RWPE1 (cell line): ENCODE results near the gene MYH4.

Source experiments
- CTCF ChIA-PET: fragments of 350-600 bp; sonication (Branson Sonifier 250); formaldehyde crosslinking; extraction: SDS; loops from one replicate; lab custom pipeline; 2021; lab: Yijun Ruan, JAX
- POLR2A ChIA-PET: fragments of 400-600 bp; formaldehyde crosslinking; extraction: SDS; loops from one replicate; lab custom pipeline; 2020; ENCODE audit warnings: antibody characterized with exemption; ENCODE audit not compliant: low non-redundant PET; lab: Yijun Ruan, JAX
- DNase-seq: peaks from one replicate; pipeline ENCODE4 v3.0.0; 2012; ENCODE audit warnings: low spot score
- H3K27ac ChIP-seq: fragments of 450-650 bp; 2 replicates; pipeline ENCODE4 v1.5.1; 2017
- TF ChIP-seq, protein P1 (sequence below): fragments of 450-650 bp; conservative IDR thresholded peaks from 2 replicates; pipeline ENCODE4 v1.5.1; 2017; ENCODE audit warnings: low read depth, mild to moderate bottlenecking

Gene MYH4

DNA sequence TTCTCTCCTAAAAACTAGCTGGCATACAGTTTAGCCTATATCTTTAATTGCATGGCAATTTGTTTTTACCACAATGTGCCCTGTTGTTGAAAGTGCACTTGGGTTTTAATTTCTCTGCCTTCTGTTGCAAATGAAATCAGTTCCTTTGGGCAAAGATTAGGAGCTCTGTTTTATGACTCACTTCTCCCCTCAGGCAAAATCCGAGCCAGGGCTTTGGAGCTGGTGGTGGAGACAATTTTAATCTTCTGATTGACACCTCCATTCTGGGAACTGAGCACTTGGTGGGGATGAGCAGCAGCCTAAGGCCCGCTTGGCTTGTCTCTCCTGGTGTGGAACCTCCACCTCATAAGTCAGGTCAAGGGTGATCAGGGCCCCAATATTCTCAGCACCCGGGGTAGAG, 34.3 kb downstream of the MYH4 start:
- DNase-seq, result peak; percentile 13
- no peak overlapping the region for H3K27ac ChIP-seq
- ChIA-PET CTCF (no interaction called here), POLR2A (no interaction called here)
- TF ChIP-seq, protein P1, sequence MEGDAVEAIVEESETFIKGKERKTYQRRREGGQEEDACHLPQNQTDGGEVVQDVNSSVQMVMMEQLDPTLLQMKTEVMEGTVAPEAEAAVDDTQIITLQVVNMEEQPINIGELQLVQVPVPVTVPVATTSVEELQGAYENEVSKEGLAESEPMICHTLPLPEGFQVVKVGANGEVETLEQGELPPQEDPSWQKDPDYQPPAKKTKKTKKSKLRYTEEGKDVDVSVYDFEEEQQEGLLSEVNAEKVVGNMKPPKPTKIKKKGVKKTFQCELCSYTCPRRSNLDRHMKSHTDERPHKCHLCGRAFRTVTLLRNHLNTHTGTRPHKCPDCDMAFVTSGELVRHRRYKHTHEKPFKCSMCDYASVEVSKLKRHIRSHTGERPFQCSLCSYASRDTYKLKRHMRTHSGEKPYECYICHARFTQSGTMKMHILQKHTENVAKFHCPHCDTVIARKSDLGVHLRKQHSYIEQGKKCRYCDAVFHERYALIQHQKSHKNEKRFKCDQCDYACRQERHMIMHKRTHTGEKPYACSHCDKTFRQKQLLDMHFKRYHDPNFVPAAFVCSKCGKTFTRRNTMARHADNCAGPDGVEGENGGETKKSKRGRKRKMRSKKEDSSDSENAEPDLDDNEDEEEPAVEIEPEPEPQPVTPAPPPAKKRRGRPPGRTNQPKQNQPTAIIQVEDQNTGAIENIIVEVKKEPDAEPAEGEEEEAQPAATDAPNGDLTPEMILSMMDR, result no peak

DNA sequence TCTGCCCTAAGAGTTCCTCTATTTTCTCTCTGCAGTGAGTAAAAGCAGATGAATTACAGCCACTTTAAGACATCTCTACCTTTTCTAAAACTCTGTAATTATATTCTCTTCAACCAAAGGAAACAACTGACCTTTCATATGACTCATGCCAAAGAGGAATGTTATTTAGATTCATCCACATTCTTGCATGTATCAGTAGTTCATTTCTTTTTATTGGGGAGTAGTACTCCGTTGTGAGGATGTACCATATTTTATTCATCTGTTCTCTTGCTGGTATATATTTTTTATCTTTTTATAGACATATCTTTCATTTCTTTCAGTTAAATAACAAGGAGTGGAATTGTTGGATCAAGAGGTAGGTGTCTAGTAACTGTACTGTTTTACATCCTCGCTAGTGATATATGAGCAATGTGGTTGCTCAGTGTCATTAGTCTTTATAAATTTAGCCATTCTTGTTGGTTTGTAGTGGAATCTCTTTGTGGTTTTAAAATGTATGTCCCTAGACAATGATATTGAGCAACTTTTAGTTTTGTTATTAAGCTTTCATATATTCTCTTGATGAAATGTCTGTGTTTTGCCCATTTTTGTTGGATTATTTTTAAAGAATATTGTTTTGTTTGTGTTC, 39.8 kb downstream of the MYH4 start:
- POLR2A ChIA-PET, result no interaction called here
- no peak for DNase-seq
- TF ChIP-seq, protein P1, result no peak
- CTCF ChIA-PET, result no interaction called here
- H3K27ac ChIP-seq, result no peak overlapping the region

DNA sequence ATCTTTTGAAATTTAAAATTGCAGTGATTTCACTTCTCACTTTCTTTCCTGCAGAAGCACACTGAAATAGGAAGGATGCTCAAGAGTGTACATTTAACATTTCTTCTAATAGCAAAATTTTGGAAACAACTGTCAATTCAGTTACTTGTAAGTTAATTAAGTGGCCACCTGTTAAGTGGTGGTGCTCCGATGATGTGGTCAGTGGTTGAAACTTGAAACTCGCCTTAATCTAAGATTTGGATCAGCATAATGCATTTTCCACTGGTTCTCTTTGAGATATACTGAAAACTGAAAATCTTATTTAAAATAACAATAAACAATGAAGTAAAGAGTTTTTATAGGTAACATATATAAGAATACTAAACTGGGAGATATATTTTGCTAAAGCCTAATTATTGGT, 40.6 kb downstream of the MYH4 start:
- ChIA-PET CTCF (no interaction called here), POLR2A (no interaction called here)
- no peak overlapping the region for H3K27ac ChIP-seq
- DNase-seq, result no peak
- TF ChIP-seq, protein P1, result no peak

DNA sequence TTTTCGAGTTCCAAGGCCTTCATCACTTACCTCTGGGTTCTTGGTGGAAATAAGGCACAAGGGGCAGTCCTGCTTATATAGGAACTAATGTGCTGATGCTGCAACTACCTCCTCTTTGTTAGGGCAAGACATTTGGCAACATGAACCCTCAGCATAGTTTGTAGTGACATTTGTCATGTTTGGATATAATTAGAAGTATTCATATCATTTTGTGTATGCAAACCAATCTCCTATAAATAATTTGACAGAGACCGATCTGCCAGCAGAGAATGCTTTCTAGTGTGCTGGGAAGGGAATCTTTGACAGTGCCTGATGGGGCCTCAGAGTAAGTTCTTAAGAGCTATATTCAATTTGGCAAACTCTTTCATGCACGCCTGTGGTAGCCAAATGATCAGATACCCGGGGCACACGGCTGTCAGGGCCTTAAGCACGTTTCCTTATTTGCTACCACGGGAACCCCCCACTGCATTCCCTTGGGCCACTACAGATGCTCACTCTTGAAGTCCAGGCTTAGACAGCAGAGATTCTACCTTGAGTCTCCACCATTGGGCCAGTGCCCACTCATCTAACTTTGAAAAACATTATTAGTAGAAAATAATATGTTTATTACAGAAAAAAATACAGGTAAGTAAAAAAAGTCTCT, 47.3 kb downstream of the MYH4 start, which contains the start of gene MYH8:
MYH8 (minus strand) TSS at position 51 of the 643 bp plus-strand sequence. CDS start 1,723 bp downstream, outside the sequence.
- CTCF ChIA-PET, result no interaction called here
- H3K27ac ChIP-seq, result no peak within 1 kb of the TSS
- DNase-seq, result no peak
- TF ChIP-seq, protein P1, result no peak
- POLR2A ChIA-PET, result no interaction called here

DNA sequence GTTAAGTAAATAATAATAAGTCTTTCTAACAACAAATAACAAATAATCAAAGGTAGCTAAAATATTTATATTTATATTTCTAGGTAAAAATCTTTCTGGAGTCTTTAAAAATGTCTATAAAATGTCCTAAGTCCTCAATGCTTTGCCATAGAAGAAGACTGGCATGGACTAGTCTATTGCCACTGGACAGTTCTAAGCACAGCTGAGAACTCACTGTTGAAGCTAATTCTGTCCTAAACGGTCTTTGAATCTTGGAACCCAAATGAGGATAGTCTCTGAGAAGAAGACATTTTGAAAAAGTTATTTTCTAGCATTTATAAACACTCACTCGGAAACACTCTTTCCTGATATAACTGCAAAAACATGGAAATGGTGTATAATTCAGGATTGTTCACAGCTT, 48.1 kb downstream of the MYH4 start:
- ChIA-PET CTCF (interaction anchor here (0.5 kb wide), 1 partner anchor 478 kb away, joined by 3 read pairs; no protein-coding TSS in a partner anchor), POLR2A (no interaction called here)
- DNase-seq, result no peak
- H3K27ac ChIP-seq, result no peak overlapping the region
- TF ChIP-seq, protein P1, result no peak

DNA sequence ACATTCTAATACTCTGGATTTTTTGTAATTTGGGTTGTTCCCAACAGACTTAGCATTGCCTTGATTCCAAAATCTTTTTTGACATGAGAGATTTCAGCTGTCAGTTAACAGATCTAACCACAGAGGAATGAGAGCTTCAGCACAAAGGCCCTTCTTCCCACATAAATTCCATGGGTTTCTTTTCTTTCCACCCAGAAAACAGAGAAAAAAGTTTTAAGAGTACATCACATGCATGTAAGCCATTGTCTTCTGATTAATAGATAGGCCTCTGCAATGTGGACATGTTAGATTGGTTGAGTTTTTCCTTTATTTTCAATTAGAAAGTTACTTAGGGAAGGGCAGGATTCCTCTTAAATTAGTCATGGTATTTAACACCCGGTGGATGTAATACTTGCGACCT, 48.5 kb downstream of the MYH4 start:
- CTCF ChIA-PET, result no interaction called here
- TF ChIP-seq, protein P1, result no peak
- no peak overlapping the region for H3K27ac ChIP-seq
- POLR2A ChIA-PET, result no interaction called here
- DNase-seq, result peak; percentile 8
